Measurements from ENCODE around the gene PPP1R15A. TPM values are rescaled to one million over a fixed set of nuclear protein-coding genes. Genes with fewer than 3 reads are reported as not detected.
A peak's percentile ranks its signal among the peaks of the same experiment; 100 is the strongest.
"Not testable (repeated sequence)": the region's sequence is repeated elsewhere in the genome, so short reads cannot be mapped to it uniquely, and the experiment has no call there.

The PPP1R15A gene
- total RNA-seq, 1 donor from 2014 or later: 76.4 TPM

DNA sequence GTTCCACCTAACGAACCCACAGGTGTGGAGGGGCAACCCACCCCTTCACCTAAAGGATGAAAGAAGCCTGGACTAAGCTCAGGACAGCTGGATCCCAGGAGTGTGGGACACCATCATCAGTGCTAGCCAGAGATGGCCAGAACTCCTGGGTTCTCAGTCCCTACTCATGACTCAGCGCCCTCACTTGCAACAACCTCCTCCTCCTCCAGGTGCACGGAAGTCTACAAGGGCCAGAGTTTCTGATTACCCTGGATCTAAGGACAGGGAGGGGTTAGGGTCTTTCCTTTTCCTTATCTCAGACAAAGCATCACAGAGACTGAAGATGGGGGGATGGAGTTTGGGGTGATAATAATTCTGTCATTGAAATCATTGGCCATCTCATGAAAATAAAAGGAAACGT lies 18.3 kb downstream of the PPP1R15A start:
- intact Hi-C loops (cut with micrococcal nuclease): no loop called here
- H3K27ac ChIP-seq (replicated peaks): no peak overlapping the region
- no peaks in the 10 kb centered on the region for H3K36me3 ChIP-seq
- no peaks in the 10 kb centered on the region for H3K9me3 ChIP-seq (replicated peaks)
- H3K4me3 ChIP-seq: no peak overlapping the region
- peaks cover 7% of the 10 kb centered on the region for H3K4me1 ChIP-seq
- no peaks in the 10 kb centered on the region for H3K27me3 ChIP-seq (ENCODE audit: low read depth)
- TF ChIP-seq, protein P1, sequence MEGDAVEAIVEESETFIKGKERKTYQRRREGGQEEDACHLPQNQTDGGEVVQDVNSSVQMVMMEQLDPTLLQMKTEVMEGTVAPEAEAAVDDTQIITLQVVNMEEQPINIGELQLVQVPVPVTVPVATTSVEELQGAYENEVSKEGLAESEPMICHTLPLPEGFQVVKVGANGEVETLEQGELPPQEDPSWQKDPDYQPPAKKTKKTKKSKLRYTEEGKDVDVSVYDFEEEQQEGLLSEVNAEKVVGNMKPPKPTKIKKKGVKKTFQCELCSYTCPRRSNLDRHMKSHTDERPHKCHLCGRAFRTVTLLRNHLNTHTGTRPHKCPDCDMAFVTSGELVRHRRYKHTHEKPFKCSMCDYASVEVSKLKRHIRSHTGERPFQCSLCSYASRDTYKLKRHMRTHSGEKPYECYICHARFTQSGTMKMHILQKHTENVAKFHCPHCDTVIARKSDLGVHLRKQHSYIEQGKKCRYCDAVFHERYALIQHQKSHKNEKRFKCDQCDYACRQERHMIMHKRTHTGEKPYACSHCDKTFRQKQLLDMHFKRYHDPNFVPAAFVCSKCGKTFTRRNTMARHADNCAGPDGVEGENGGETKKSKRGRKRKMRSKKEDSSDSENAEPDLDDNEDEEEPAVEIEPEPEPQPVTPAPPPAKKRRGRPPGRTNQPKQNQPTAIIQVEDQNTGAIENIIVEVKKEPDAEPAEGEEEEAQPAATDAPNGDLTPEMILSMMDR (IDR thresholded peaks at IDR 0.05; ENCODE audit: borderline replicate concordance): no peak
- DNase-seq: no peak

DNA sequence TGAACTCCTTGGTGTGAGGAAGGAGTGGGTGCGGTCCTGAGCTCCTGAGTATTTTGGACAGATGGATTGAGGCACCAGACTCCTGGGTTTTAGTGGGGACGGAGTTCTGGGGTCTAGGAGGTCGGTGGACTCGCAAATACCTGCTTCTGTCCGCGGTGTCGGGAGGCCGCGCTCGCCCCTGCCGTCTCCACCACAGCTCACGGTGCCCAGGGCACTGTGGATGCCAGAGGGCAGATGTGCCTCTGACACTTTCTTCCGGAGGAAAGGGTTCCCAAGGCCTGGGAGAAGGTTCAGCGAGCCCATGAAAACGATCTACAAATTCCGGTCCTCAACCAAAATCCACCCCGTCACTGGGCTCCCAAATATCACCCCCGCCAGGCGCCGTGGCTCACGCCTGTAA lies 23.0 kb downstream of the PPP1R15A start:
- intact Hi-C loops (cut with micrococcal nuclease): no loop called here
- DNase-seq: no peak
- Histone ChIP-seq H3K9me3 (replicated peaks) (no peaks in the 10 kb centered on the region), H3K27ac (replicated peaks) (peak overlapping the region; percentile 42), H3K4me3 (peak overlapping the region; percentile 67), H3K4me1 (peaks cover 26% of the 10 kb centered on the region), H3K27me3 (ENCODE audit: low read depth) (no peaks in the 10 kb centered on the region), H3K36me3 (no peaks in the 10 kb centered on the region)
- TF ChIP-seq, protein P1 (IDR thresholded peaks at IDR 0.05; ENCODE audit: borderline replicate concordance): no peak

DNA sequence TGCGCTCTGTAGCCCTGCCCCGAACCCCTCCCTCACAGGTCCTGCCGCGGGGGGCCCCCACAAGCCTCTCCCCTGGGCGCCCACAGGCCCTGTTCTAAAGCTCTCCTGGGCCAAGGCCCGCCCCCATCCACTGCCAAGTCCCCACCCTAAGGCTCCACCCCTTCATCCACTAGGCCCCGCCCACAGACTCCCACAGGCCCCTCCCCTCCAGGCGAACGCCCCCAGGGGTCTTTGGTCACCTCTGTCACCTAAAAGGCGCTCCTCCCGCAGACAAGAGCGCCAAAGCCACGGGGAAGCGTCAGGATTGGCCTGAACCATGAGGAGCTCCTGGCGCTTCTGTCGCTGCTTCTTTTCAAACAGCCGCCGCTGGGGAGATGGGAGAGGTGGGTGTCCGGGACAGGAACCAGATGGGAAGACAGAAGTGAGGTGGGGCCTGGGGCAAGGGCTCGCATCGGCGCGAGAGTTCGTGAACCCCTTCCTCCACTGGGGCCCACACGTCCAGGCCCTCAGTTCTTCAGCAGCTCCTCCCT lies 24.0 kb downstream of the PPP1R15A start:
- intact Hi-C loops (cut with micrococcal nuclease): no loop called here
- no peaks in the 10 kb centered on the region for H3K36me3 ChIP-seq
- H3K4me1 ChIP-seq: peaks cover 36% of the 10 kb centered on the region
- peak overlapping the region; percentile 67 for H3K4me3 ChIP-seq
- H3K27me3 ChIP-seq (ENCODE audit: low read depth): no peaks in the 10 kb centered on the region
- peak; percentile 65 for DNase-seq
- TF ChIP-seq, protein P1 (IDR thresholded peaks at IDR 0.05; ENCODE audit: borderline replicate concordance): no peak
- no peaks in the 10 kb centered on the region for H3K9me3 ChIP-seq (replicated peaks)
- H3K27ac ChIP-seq (replicated peaks): peak overlapping the region; percentile 65

DNA sequence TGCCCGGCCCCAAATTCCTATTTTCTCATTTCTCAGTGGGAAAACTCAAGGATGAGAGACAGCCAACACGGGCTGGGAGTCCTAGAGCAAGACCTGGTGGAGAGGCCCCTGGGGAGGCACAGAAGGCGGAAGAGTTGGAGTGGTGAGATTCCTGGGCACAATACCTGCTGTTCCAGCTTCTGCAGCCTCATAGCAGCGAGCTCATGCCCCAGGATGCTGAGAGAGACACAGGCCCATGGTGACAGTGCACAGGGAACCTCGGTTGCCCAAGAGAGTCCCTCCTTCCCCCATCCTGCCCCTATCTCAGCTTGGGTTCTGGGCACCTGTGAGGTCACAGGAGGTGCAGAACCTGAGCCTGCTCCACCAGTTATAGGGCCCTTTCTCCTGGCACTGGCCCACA lies 25.0 kb downstream of the PPP1R15A start:
- TF ChIP-seq, protein P1 (IDR thresholded peaks at IDR 0.05; ENCODE audit: borderline replicate concordance): no peak
- intact Hi-C loops (cut with micrococcal nuclease): no loop called here
- peaks cover 46% of the 10 kb centered on the region for H3K4me1 ChIP-seq
- H3K36me3 ChIP-seq: peaks cover 8% of the 10 kb centered on the region
- no peak overlapping the region for H3K4me3 ChIP-seq
- no peaks in the 10 kb centered on the region for H3K27me3 ChIP-seq (ENCODE audit: low read depth)
- no peak overlapping the region for H3K27ac ChIP-seq (replicated peaks)
- H3K9me3 ChIP-seq (replicated peaks): no peaks in the 10 kb centered on the region
- no peak for DNase-seq

DNA sequence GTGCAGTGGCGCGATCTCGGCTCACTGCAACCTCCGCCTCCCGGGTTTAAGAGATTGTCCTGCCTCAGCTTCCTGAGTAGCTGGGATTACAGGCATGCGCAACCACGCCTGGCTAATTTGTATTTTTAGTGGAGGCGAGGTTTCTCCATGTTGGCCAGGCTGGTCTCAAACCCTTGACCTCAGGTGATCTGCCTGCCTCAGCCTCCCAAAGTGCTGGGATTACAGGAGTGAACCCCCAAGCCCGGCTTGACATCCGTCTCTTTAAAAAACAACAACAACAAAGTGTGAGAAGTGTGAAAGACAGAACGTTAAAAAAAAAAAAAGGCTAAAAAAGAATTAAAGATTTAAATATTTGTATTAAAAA lies 27.1 kb downstream of the PPP1R15A start:
- Histone ChIP-seq H3K4me1 (peaks cover 55% of the 10 kb centered on the region), H3K27ac (replicated peaks) (peak overlapping the region; percentile 95), H3K36me3 (peaks cover 18% of the 10 kb centered on the region), H3K4me3 (peak overlapping the region; percentile 92)
- H3K9me3 ChIP-seq (replicated peaks); H3K27me3 ChIP-seq (ENCODE audit: low read depth); DNase-seq; intact Hi-C loops (cut with micrococcal nuclease): not testable (repeated sequence)

DNA sequence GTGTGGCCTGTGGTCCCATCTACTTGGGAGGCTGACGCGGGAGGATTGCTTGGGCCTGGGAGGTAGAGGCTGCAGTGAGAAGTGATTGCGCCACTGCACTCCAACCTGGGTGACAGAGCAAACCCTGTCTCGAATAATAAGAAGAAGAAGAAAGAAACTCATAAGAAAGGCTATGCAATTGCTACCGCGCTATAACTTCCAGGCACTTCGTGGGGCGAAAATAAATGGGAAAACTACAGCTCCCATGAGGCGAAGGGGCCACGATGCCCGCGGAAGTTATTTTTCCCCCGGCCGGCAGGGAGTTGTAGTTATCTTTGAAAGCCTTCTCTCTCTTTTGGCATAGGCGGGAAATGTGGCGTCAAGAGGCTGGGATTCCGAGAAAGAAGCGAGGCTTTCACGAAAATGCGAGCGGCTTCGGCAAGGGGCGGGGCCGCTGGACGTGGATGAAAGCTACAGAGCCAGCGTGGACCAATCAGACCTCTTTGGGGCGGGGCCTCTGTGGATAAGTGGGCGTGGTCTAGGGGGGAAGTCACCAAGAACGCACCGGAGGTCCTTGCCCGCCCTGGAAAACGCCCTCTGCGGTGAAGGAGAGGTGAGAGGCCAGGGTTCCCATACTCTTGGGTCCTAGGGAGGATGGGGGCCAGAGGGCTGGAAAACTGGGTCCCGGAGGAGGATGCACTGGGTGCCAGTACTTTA lies 27.7 kb downstream of the PPP1R15A start, which contains the start of gene NUCB1:
NUCB1 (plus strand) TSS at position 532 of the 696 bp plus-strand sequence. CDS start 485 bp downstream, outside the sequence.
- Histone ChIP-seq H3K27ac (replicated peaks) (peak within 1 kb of the TSS; percentile 95), H3K36me3 (peaks cover 24% of the 10 kb centered on the region), H3K4me3 (peak within 1 kb of the TSS; percentile 92), H3K4me1 (peaks cover 54% of the 10 kb centered on the region), H3K27me3 (ENCODE audit: low read depth) (no peaks in the 10 kb centered on the region), H3K9me3 (replicated peaks) (no peaks in the 10 kb centered on the region)
- intact Hi-C loops (cut with micrococcal nuclease): loop anchor here (10.0 kb wide), 1 partner anchor 55 kb away; the partner anchor contains the start of gene BAX
- peak; percentile 99 for DNase-seq
- TF ChIP-seq, protein P1 (IDR thresholded peaks at IDR 0.05; ENCODE audit: borderline replicate concordance): peak; percentile 55
